GM18873 (cell line): Measurements from ENCODE around the gene DPP9.

Experiments
- ATAC-seq: cut with Tn5 transposase; IDR thresholded peaks from one replicate; pipeline ENCODE4 v1.9.1; 2021; ENCODE audit warnings: mild to moderate bottlenecking, moderate library complexity, moderate number of reproducible peaks; ENCODE audit not compliant: unreplicated experiment, low FRiP score

DPP9 gene

GRCh38 chr19:4662812-4663211 lies 60.8 kb downstream of the DPP9 start:
- ATAC-seq: no peak

- ATAC-seq: no peak
These were observed 61.5 kb downstream of the DPP9 start for GRCh38 chr19:4662020-4662695.

GRCh38 chr19:4660993-4661392 lies 62.6 kb downstream of the DPP9 start:
- no peak for ATAC-seq

DNA sequence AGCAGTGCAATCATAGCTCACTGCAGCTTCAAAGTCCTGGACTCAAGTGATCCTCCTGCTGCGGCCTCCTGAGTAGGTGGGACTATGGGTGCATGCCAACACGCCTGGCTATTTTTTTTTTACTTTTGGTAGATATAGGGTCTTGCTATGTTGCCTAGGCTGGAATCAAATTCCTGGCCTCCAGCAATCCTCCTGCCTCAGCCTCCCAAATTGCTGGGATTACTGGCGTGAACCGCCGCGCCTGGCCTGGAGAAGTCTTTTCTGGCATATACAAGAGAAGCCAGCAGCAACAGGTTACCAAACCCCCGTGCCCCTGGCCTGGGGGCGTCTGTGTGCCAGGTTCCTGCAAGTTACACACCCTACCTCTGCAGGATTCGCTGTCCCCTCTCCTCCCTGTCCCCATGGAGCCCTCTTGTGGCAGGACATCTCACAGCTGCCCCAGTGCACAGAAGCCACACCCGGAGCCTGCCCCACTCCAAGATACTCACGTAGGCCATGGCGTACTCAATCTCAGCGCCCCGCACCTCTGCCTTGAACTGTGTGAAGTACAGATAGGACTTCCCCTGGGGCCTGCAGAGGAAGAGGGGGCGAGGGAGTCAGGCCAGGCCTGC lies 63.4 kb downstream of the DPP9 start:
- ATAC-seq: no peak

DNA sequence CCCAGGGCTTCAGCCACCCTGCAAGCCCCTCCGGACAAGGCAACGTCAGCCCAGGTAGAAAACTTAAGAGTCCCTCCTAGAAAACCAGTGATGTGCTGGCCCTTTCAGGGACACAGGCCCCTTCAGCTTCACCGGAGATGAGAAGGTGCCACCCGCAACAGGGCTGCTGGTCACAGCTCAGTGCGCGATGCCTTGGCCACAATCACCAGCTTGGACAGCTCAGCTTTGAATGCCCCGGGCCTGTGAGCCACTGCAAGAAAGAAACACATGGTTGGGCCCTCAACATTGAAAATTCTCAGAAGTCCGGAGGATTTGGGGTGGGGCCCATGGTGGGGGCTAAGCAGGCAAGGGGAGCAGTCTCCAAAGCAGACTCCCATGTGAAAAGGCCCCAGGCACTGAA lies 65.8 kb downstream of the DPP9 start:
- no peak for ATAC-seq

DNA sequence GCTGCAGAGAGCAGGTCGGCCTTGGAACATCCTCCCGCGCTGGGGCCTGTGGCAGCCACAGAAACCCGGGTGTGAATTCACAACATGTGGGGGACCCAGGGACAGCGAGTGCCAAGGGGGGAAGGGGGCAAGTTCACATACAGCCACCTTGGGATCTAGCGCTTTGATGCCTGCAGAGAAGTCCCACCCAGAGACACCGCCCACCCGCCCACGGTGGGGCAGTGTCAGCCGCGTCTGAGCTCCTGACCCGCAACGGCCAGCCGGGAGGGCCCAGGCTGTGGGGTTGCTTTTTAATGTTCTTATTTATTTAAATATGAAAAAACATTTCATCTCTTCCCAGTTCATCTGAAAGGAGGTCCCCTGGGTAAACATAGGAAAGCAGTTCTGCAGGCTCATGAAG lies 66.4 kb downstream of the DPP9 start:
- no peak for ATAC-seq

DNA sequence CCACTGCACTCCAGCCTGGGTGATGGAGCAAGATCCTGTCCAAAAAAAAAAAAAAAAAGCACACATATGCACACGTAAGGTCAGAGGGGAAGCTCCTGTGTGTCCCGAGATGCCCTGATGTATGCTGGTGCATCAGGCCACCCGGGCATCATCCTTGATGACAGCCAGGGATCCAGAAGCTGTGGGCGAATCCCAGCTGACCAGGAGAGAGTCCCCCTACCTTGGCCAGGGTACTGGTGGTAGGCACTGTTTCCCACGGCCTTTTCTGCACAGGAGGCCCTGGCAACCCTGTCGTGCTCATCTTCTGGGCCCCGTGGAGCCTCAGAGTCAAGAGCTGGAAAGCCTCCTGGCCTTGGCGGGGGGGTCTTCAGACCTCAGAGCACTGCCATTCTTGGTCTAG lies 67.5 kb downstream of the DPP9 start:
- no peak for ATAC-seq

DNA sequence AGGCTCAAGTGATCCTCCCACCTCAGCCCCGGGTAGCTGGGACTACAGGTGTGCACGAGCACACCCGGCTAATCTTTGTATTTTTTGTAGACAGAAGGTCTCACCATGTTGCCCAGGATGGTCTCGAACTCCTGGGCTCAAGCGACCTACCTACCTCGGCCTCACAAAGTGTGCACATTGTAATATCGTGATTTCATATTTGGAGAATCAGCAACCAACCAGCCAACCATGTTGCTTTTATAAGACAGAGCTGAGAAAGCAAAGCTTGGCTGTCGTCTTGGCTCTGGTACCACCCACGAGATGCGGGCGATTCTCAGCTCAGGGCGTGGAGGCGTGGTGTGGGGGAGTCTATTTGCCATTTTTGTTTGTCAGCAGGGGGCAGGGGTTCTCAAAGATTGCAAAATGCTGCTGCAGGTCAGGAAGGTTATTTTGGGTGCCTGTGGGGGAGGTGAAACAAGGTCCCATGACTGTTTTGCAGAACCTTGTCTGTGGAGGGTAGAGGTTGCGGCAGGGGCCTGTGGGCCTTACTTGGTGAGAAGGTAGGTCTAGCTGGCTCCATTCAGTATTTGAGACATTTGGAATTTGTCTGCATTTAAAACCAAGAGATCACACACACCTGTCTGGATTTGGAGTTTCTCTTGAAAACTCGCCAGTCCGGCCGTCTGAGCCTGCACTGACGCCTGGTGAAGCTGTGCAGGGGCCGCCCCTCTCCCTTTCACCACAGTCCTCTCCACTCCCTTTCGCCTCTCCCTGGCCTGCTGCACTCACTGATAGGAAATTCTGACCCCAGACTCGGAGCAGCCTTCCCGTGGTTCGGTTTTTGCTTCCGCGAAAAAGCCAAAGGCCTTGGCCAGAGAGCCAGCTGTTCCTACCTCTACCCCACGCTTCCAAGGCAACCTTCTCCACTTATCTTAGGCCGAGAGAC lies 68.9 kb downstream of the DPP9 start:
- ATAC-seq: no peak

DNA sequence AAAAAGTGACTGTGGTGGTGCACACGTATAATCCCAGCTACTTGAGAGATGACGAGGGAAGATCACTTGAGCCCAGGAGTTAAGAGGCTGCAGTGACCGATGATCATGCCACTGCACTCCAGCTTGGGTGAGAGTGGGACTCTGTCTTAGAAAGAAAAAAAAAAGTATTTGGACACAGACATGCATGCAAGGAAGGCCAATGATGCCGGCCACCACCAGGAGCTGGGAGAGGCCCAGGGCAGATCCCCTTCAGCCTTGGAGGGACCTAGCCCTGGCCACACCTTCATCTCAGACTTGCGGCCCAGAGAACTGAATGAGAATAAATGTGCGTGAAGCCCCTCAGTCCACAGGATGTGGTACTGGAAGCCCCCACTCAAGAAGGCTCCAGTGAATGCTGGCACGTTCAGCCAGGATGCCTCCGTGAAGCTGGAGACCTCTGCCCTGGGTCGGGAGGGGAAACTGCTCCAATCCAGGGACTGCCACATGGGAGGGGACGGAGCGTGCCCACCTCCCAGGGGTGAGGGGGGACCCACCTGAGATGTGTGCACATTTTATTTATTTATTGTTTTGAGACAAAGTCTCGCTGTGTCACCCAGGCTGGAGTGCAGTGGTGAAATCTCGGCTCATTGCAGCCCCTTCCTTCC lies 69.7 kb downstream of the DPP9 start:
- ATAC-seq: no peak

DNA sequence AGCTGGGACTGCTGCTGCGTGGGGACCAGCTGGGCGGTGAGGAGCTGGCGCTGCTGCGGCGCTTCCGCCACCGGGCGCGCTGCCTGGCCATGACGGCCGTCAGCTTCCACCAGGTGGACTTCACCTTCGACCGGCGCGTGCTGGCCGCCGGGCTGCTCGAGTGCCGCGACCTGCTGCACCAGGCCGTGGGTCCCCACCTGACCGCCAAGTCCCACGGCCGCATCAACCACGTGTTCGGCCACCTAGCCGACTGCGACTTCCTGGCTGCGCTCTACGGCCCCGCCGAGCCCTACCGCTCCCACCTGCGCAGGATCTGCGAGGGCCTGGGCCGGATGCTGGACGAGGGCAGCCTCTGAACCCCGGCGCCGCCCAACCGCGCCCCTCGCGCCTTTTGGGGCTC lies 71.6 kb downstream of the DPP9 start:
- ATAC-seq: no peak

DNA sequence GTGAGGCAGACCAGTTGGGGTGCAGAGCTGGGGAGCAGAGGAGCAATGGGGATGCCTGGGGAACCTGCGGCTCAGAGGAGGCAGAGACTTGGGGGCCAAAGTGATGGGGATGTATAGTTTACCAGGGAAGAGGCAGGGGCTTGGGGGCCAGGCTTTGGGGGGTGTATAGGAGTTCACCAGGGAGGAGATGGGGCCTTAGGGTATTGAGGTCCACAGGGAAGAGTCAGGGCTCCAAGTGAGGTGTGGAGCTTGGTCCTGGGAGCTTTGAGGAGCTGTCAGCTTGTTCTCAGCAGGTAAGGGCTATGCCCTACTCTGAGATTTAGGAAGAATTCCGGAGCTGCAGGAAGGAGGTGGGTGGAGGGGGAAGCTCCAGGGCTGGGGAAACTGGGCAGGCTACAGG lies 73.5 kb downstream of the DPP9 start:
- no peak for ATAC-seq

GRCh38 chr19:4649392-4650047 lies 74.1 kb downstream of the DPP9 start:
- no peak for ATAC-seq

DNA sequence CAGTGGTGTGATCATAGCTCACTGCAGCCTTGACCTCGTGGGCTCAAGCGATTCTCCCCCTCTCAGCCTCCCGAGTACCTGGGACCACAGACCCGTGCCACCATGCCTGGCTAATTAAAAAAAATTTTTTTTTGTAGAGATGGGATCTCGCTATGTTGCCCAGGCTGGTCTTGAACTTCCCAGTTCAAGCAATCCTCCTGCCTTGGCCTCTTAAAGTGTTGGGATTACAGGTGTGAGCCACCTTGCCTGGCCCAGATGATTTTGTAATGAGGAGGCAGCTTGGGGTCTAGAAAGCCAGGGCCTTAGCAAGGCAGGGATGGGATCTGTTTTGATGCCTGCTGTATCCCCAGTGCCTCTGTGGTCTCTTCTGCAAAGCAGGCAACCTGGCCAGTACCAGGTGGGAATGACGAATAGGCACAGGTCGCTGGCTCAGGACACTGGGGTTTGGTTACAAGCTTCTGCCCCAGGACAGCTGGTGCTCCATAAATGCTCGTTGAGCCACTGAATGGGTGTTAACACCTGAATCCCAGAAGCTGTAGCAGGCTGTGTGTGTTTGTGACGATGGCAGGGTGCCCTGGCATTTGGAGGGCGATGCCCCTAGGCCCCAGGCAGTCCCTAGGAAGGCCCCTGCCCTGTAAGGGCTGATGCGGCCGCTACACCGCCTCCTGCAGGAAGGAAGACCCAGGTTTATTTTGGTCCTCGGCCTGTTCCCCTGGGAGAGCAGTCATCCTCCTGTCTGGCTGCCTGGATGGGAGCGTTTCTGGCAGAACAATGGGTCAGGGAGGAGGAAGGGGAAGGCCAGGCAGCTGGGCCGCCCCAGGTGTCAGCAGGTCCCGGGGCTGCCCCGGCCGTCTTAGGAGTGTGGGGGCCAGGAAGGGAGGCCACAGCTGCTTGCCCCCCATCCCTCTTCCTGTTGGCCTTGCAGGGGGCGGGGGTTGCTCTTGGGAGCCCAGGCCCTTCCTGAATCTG lies 75.7 kb downstream of the DPP9 start:
- no peak for ATAC-seq

GRCh38 chr19:4645718-4646117 lies 77.9 kb downstream of the DPP9 start:
- ATAC-seq: no peak

GRCh38 chr19:4642625-4643024 lies 81.0 kb downstream of the DPP9 start:
- ATAC-seq: no peak

GRCh38 chr19:4641132-4641531 lies 82.5 kb downstream of the DPP9 start:
- ATAC-seq: no peak

- no peak for ATAC-seq
These were observed 83.2 kb downstream of the DPP9 start for GRCh38 chr19:4640247-4641000.

DNA sequence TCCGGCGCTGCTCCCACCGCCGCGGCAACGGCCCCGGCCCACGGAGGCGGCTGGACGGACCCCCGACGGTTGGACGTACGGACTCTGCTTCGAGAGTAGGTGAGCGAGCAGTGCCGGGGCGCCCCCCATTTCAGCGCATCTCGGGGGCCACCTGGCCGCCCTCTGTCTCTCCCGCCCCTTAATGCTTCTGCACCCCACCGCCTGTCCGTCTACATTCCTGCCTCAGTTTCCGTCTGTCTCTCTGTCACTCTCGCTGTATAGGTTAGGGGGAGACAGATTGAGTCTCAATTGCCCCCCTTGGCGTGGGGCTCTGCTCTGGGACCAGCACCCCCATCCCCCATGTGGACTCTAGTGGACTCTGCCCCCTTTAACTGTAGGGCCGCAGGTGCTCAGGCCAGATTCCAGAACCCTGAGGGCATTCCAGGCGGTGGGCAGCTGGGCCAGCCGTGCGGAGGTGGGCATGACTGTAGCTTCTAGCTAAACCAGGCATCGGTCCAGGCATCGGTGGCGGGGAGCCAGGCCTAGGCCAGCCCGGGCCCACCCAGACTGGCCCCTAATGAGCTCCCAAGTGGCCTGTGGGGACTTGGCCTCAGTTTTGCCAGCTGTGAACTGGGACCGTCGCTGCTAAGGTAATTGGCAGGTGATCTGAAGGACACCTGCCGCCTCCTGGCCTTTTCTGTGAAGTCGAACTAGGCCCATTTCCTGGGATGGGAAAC lies 84.0 kb downstream of the DPP9 start:
- ATAC-seq: peak; percentile 5
